Endodermal cell (in vitro differentiated cells): ENCODE results near the gene TRIM50. TPM values are rescaled to one million over a fixed set of nuclear protein-coding genes. Genes with fewer than 3 reads are reported as not detected.
A peak's percentile ranks its signal among the peaks of the same experiment; 100 is the strongest.
"Not testable (repeated sequence)": the region's sequence is repeated elsewhere in the genome, so short reads cannot be mapped to it uniquely, and the experiment has no call there.

Source experiments
- DNase-seq: peaks from one replicate; pipeline ENCODE4 v3.0.0-alpha.2; 2017
- H3K27ac ChIP-seq: 2 replicates; pipeline ENCODE4 v1.5.1; 2013; ENCODE audit warnings: mild to moderate bottlenecking, low read depth, low read length, moderate library complexity
- H3K27me3 ChIP-seq: 2 replicates; pipeline ENCODE4 v1.6.1; 2013; ENCODE audit warnings: mild to moderate bottlenecking, low read length, moderate library complexity; ENCODE audit not compliant: insufficient read depth, control insufficient read depth, poor library complexity, severe bottlenecking
- H3K36me3 ChIP-seq: 2 replicates; pipeline ENCODE4 v1.7.0; 2013; ENCODE audit warnings: mild to moderate bottlenecking, low read length, moderate library complexity; ENCODE audit not compliant: control insufficient read depth, insufficient read depth
- H3K4me1 ChIP-seq: one replicate; pipeline ENCODE4 v1.7.0; 2013; ENCODE audit warnings: low read length; ENCODE audit not compliant: control insufficient read depth, insufficient read depth
- H3K4me3 ChIP-seq: 2 replicates; pipeline ENCODE4 v1.5.1; 2013; ENCODE audit warnings: mild to moderate bottlenecking, low read length, moderate library complexity
- H3K9ac ChIP-seq: 2 replicates; pipeline ENCODE4 v1.6.1; 2013; ENCODE audit warnings: mild to moderate bottlenecking, low read length, moderate library complexity; ENCODE audit not compliant: poor library complexity, severe bottlenecking; ENCODE audit errors: extremely low read depth
- H3K9me3 ChIP-seq: 2 replicates; pipeline ENCODE4 v1.6.1; 2013; ENCODE audit warnings: mild to moderate bottlenecking, low read length, moderate library complexity; ENCODE audit not compliant: control insufficient read depth
- H3K27ac Mint-ChIP-seq: 2 replicates; pipeline ENCODE4 v1.8.0; 2020; ENCODE audit warnings: mixed read lengths
- H3K27me3 Mint-ChIP-seq: 2 replicates; pipeline ENCODE4 v1.8.0; 2021; ENCODE audit warnings: mild to moderate bottlenecking, mixed read lengths; ENCODE audit not compliant: insufficient read depth
- H3K36me3 Mint-ChIP-seq: 2 replicates; pipeline ENCODE4 v1.8.0; 2020; ENCODE audit warnings: low read depth, mixed read lengths
- H3K4me1 Mint-ChIP-seq: 2 replicates; pipeline ENCODE4 v1.8.0; 2020; ENCODE audit warnings: mixed read lengths
- H3K4me3 Mint-ChIP-seq: 2 replicates; pipeline ENCODE4 v1.8.0; 2020; ENCODE audit warnings: mild to moderate bottlenecking, moderate library complexity, mixed read lengths
- H3K9me3 Mint-ChIP-seq: 2 replicates; pipeline ENCODE4 v1.8.0; 2020; ENCODE audit warnings: mild to moderate bottlenecking, mixed read lengths
- WGBS, 2 experiments: methylation state at CpG; one replicate each; pipeline versions ENCODE4 v1.1.5 to v1.1.7; 2013; ENCODE audit warnings: missing lambda C conversion rate in 2 of 2, mixed read lengths in 1 of 2; ENCODE audit not compliant: insufficient coverage in 1 of 2, insufficient read length in 1 of 2; 5-methylcytosine and 5-hydroxymethylcytosine counted together
- total RNA-seq, 2 donors: library from RNA; stranded (reverse); fragmentation: NEBNext Ultra II Directional in 1 of 2; extraction: Animal tissue kit (Norgen Biotek cat#: 25700) in 1 of 2; gene quantifications; 2 replicates in 1 of 2; 3 replicates in 1 of 2; pipeline ENCODE4 v1.2.1, GENCODE V29; 2021
- TF ChIP-seq, protein P1 (sequence below): fragments of 200-600 bp; sonication (generic); conservative IDR thresholded peaks from 2 replicates; pipeline ENCODE4 v1.5.0; 2021; ENCODE audit warnings: antibody characterized with exemption, mild to moderate bottlenecking

The TRIM50 gene
- total RNA-seq, 2 donors from 2014 or later, result 0.24 to 0.33 TPM

DNA sequence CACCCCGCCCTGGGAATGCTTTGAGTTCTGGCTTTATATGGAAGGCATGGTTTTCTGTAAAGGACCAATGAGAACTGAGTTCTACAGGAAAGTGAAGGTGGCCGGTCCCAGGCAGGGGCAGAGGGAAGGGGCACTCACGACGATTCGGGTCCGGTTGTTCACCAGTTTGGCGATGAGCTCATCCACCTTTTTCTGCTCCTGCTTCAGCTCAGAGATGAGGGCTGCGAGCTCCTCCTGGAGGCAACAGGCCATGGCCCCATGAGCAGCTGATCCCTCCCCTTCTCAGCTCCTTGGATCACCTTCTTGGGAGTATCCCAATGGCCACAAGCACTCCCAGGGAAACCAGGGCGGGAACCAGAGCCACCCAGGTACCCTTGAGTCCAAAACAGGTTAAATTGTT, 7.9 kb downstream of the TRIM50 start:
- not testable (repeated sequence) for H3K4me1 ChIP-seq, H3K9me3 Mint-ChIP-seq, H3K4me1 Mint-ChIP-seq, H3K36me3 Mint-ChIP-seq, H3K27me3 ChIP-seq, H3K36me3 ChIP-seq, H3K4me3 Mint-ChIP-seq, H3K27ac ChIP-seq, H3K9ac ChIP-seq, H3K9me3 ChIP-seq, H3K4me3 ChIP-seq, H3K27me3 Mint-ChIP-seq
- peak overlapping the region; percentile 75 for H3K27ac Mint-ChIP-seq
- DNase-seq, result peak; percentile 58
- WGBS, 2 experiments, result 86 to 87% methylated on average over 4 to 9 of the region's 9 CpGs

DNA sequence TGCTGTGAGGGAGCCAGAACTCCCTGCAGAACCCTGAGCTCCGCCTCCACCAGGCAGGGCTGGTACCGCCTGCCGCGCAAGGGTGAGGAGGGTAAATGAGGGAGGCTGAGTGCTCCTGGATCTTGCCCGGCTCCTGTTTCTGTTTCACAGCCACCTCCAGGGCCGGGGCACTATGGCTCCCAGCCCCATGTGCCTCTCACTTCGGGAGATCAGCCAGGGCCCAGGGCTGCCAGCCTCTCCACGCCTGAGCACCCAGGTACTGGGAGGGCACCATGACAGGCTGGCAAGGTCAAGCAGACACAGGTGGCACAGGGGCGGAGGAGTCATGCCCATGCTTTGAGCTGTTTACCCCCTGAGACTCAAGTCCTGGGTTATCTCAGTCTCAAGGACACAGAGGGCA, 8.3 kb downstream of the TRIM50 start:
- not testable (repeated sequence) for H3K4me3 ChIP-seq, H3K27me3 Mint-ChIP-seq, H3K4me1 Mint-ChIP-seq, H3K27ac ChIP-seq, H3K36me3 ChIP-seq, H3K27ac Mint-ChIP-seq, H3K4me3 Mint-ChIP-seq, H3K9me3 Mint-ChIP-seq, H3K27me3 ChIP-seq, H3K36me3 Mint-ChIP-seq, H3K9me3 ChIP-seq, H3K4me1 ChIP-seq, DNase-seq, H3K9ac ChIP-seq
- 90 to 92% methylated on average over 2 to 9 of the region's 9 CpGs for WGBS, 2 experiments

DNA sequence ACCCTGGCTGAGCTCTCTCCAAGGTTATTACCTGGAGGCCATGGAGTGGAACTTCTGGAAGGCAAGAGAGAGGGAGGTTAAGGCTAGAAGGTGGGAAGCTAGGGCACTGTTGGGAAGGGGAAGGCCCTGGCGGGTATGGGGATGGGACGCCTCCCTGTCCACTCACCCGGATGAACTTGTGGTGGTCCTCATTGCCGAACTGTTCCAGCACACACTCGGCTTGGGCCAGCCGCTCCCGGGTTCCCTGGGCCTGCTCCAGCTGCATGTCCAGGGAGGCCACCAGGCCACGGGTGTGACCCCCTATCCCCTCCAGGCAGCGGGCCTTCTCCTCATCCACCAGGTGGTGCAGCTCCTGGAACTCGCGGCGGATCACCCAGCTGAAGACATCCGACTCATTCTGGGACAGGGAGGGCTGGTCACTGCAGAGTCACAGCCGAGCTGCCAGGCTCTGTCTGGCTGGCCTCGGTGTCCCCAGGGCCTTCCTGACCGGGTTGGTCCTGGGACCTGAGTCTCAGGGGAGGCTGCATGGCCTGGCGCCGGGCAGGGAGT, 9.2 kb downstream of the TRIM50 start:
- not testable (repeated sequence) for H3K4me3 Mint-ChIP-seq

DNA sequence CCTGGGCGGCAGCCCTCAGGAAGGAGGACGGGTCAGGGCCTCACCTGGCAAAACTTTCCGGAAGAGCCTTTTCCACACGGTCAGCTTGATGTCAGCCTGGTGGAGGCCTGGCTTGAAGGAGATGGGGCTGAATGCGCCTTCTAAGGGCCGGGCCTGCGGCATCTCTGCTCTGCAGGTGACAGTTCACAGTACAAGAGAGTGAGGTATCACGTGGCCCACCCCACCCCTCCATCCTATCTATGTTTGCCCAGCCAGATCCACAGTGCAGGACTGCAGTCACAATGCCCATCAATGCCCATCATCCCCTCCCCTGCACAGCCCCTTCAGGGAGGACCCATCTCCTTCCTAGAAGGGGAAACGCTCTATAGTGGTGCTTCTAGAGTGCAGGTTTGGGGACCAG, 11.4 kb downstream of the TRIM50 start:
- DNase-seq, result no peak
- Mint-ChIP-seq H3K36me3 (no peaks in the 10 kb centered on the region), H3K4me1 (no peaks in the 10 kb centered on the region), H3K4me3 (no peak overlapping the region), H3K27me3 (no peaks in the 10 kb centered on the region), H3K27ac (no peak overlapping the region), H3K9me3 (no peaks in the 10 kb centered on the region)
- no peak overlapping the region for H3K9ac ChIP-seq
- WGBS, 2 experiments, result 91 to 100% methylated on average over 5 to 9 of the region's 9 CpGs
- TF ChIP-seq, protein P1, sequence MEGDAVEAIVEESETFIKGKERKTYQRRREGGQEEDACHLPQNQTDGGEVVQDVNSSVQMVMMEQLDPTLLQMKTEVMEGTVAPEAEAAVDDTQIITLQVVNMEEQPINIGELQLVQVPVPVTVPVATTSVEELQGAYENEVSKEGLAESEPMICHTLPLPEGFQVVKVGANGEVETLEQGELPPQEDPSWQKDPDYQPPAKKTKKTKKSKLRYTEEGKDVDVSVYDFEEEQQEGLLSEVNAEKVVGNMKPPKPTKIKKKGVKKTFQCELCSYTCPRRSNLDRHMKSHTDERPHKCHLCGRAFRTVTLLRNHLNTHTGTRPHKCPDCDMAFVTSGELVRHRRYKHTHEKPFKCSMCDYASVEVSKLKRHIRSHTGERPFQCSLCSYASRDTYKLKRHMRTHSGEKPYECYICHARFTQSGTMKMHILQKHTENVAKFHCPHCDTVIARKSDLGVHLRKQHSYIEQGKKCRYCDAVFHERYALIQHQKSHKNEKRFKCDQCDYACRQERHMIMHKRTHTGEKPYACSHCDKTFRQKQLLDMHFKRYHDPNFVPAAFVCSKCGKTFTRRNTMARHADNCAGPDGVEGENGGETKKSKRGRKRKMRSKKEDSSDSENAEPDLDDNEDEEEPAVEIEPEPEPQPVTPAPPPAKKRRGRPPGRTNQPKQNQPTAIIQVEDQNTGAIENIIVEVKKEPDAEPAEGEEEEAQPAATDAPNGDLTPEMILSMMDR, result no peak
- no peaks in the 10 kb centered on the region for H3K27me3 ChIP-seq
- H3K27ac ChIP-seq, result no peak overlapping the region
- H3K4me3 ChIP-seq, result no peak overlapping the region
- no peaks in the 10 kb centered on the region for H3K9me3 ChIP-seq
- no peaks in the 10 kb centered on the region for H3K36me3 ChIP-seq
- H3K4me1 ChIP-seq, result no peaks in the 10 kb centered on the region

More for the DNA sequence above, 9.2 kb downstream of the TRIM50 start:
- H3K27ac ChIP-seq, H3K4me3 ChIP-seq, H3K9me3 Mint-ChIP-seq, H3K4me1 ChIP-seq, H3K9ac ChIP-seq, H3K36me3 ChIP-seq, H3K4me1 Mint-ChIP-seq, H3K9me3 ChIP-seq, H3K27ac Mint-ChIP-seq, H3K36me3 Mint-ChIP-seq, H3K27me3 Mint-ChIP-seq, H3K27me3 ChIP-seq: not testable (repeated sequence)
- DNase-seq, result peak; percentile 77
- WGBS, 2 experiments, result 87% methylated on average over 16 of the region's 18 CpGs; no CpG with 5 or more reads in 1 of the 2 experiments
- TF ChIP-seq, protein P1, result peak; percentile 62
